A673 (cell line): ENCODE results near the gene FERMT2. TPM values are rescaled to one million over a fixed set of nuclear protein-coding genes. Genes with fewer than 3 reads are reported as not detected.

ENCODE experiments used
- BruUV-seq: library from RNA; stranded (reverse); fragments of 400-500 nt; replicated peaks from 2 replicates; lab custom pipeline; 2021; lab: Mats Ljungman, UMichigan
- CTCF ChIA-PET: fragments of 300-600 bp; sonication (Branson Sonifier 250); formaldehyde crosslinking; loops from one replicate; lab custom pipeline; 2022; ENCODE audit warnings: antibody characterized with exemption; lab: Charles Lee
- POLR2A ChIA-PET: fragments of 300-600 bp; sonication (Branson Sonifier 250); formaldehyde crosslinking; loops from one replicate; lab custom pipeline; 2022; ENCODE audit warnings: antibody characterized with exemption; ENCODE audit not compliant: low non-redundant PET; lab: Charles Lee
- DNase-seq: peaks from one replicate; pipeline ENCODE4 v3.0.0-alpha.2; 2015; ENCODE audit warnings: low spot score
- H3K27ac ChIP-seq: fragments of 200-600 bp; sonication (generic); 2 replicates; pipeline ENCODE4 v1.5.1; 2016; ENCODE audit warnings: mixed run types, low read depth, mild to moderate bottlenecking, mixed read lengths, antibody characterized with exemption, low read length; ENCODE audit not compliant: poor library complexity, severe bottlenecking
- H3K27me3 ChIP-seq: fragments of 200-600 bp; sonication (generic); replicated peaks from 2 replicates; pipeline ENCODE4 v1.6.1; 2017; ENCODE audit warnings: mixed run types, low read depth, mild to moderate bottlenecking, mixed read lengths, antibody characterized with exemption, low read length; ENCODE audit not compliant: insufficient read depth, poor library complexity
- H3K36me3 ChIP-seq: fragments of 200-600 bp; sonication (generic); 2 replicates; pipeline ENCODE4 v1.6.1; 2016; ENCODE audit warnings: mixed run types, mild to moderate bottlenecking, mixed read lengths, antibody characterized with exemption, low read length; ENCODE audit not compliant: insufficient read depth, poor library complexity, severe bottlenecking
- H3K4me1 ChIP-seq: fragments of 200-600 bp; sonication (generic); 2 replicates; pipeline ENCODE4 v1.6.1; 2017; ENCODE audit warnings: mixed run types, mild to moderate bottlenecking, mixed read lengths, antibody characterized with exemption, low read length; ENCODE audit not compliant: insufficient read depth, poor library complexity, severe bottlenecking
- H3K4me3 ChIP-seq: fragments of 200-600 bp; sonication (generic); 2 replicates; pipeline ENCODE4 v1.5.1; 2016; ENCODE audit warnings: low read depth, mixed run types, mild to moderate bottlenecking, mixed read lengths, low read length; ENCODE audit not compliant: poor library complexity, severe bottlenecking
- H3K9me3 ChIP-seq: fragments of 200-600 bp; sonication (generic); 2 replicates; pipeline ENCODE4 v1.6.1; 2016; ENCODE audit warnings: mixed run types, low read depth, mild to moderate bottlenecking, mixed read lengths, antibody characterized with exemption, low read length; ENCODE audit not compliant: poor library complexity, severe bottlenecking
- CTCF ChIP-seq: fragments of 300-800, 200-600 bp; sonication (generic); conservative IDR thresholded peaks from 2 replicates; pipeline ENCODE4 v1.5.1; 2017; ENCODE audit warnings: low read depth, mild to moderate bottlenecking, antibody characterized with exemption, low read length, moderate library complexity, mixed read lengths
- EZH2 ChIP-seq: fragments of 200-600 bp; sonication (generic); IDR thresholded peaks from 2 replicates; pipeline ENCODE4 v1.6.1; 2017; ENCODE audit warnings: borderline replicate concordance, low read depth, mild to moderate bottlenecking, mixed read lengths, antibody characterized with exemption, low read length; ENCODE audit not compliant: poor library complexity, severe bottlenecking
- intact Hi-C: fragments of 100-400 bp; cut with micrococcal nuclease; formaldehyde crosslinking; loops from one replicate; pipeline ENCODE4 v1.10.0; 2022; ENCODE audit not compliant: unreplicated experiment
- total RNA-seq: library from RNA; stranded (reverse); gene quantifications from 2 replicates; pipeline ENCODE4 v1.2.3, GENCODE V29; 2021

FERMT2 gene
- total RNA-seq, 1 experiment from 2014 or later = 38.3 TPM

DNA sequence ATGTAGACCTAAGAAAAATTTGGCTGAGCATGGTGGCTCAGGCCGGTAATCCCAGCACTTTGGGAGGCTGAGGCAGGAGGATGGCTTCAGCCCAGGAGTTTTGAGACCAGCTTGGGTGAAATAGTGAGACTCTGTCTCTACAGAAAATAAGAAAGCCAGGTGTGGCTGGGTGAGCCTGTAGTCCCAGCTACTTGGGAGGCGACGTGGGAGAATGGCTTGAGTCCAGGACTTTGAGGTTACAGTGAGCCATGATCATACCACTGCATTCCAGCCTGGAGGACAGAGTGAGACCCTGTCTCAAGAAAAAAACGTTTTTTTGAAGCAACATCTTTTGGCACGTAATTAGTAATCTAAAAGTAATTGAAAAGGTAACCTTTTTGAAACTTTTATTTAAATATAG lies 70.9 kb downstream of the FERMT2 start:
- Histone ChIP-seq H3K9me3 (no peaks in the 10 kb centered on the region), H3K27me3 (no peaks in the 10 kb centered on the region), H3K36me3 (peaks cover 8% of the 10 kb centered on the region), H3K4me3 (no peak overlapping the region), H3K4me1 (peaks cover 23% of the 10 kb centered on the region), H3K27ac (no peak overlapping the region)
- intact Hi-C loops = no loop called here
- BruUV-seq = no TSS peak
- DNase-seq = no peak
- CTCF ChIA-PET = no interaction called here
- no peak for TF ChIP-seq EZH2
- TF ChIP-seq CTCF = no peak
- POLR2A ChIA-PET = no interaction called here

GRCh38 chr14:52878946-52879345 lies 71.9 kb downstream of the FERMT2 start:
- H3K4me3 ChIP-seq = no peak overlapping the region
- H3K27me3 ChIP-seq = no peaks in the 10 kb centered on the region
- no peak for DNase-seq
- H3K4me1 ChIP-seq = peaks cover 32% of the 10 kb centered on the region
- H3K9me3 ChIP-seq = no peaks in the 10 kb centered on the region
- POLR2A ChIA-PET = no interaction called here
- CTCF ChIA-PET = no interaction called here
- peaks cover 8% of the 10 kb centered on the region for H3K36me3 ChIP-seq
- TF ChIP-seq EZH2 (no peak), CTCF (no peak)
- intact Hi-C loops = no loop called here
- no TSS peak for BruUV-seq
- no peak overlapping the region for H3K27ac ChIP-seq

DNA sequence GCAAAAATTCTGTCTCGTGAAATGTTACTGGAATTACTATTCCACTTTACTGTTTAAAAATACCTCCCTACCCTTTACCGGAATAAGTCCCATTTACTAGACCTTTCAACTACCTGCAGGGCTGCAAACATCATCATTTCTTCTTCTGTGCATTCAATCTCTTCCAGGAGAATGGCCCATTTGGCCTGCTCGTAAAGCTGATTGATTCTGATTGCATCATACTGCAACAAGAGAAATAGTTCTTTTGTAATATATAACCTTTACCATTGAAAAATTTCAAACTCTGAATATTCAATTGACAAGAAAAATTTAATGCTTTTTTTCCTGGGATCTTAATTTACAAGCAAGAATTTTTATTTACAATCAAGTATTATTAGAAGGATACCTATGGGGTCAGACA lies 72.4 kb downstream of the FERMT2 start:
- intact Hi-C loops = no loop called here
- ChIA-PET CTCF (no interaction called here), POLR2A (no interaction called here)
- H3K4me3 ChIP-seq = no peak overlapping the region
- H3K4me1 ChIP-seq = peaks cover 32% of the 10 kb centered on the region
- DNase-seq = no peak
- no peaks in the 10 kb centered on the region for H3K9me3 ChIP-seq
- H3K27me3 ChIP-seq = no peaks in the 10 kb centered on the region
- no TSS peak for BruUV-seq
- H3K36me3 ChIP-seq = peaks cover 11% of the 10 kb centered on the region
- no peak for TF ChIP-seq CTCF
- no peak for TF ChIP-seq EZH2
- H3K27ac ChIP-seq = peak overlapping the region; percentile 6
